Measurements from ENCODE around the gene SFSWAP. TPM values are rescaled to one million over a fixed set of nuclear protein-coding genes. Genes with fewer than 3 reads are reported as not detected.

Gene SFSWAP
- total and polyA plus RNA-seq, 4 donors: 6.1 to 21.6 (median 10.1) TPM

- peaks cover under 1 to 6% (median 3%) of the 10 kb centered on the region in 4 donors for H3K9me3 ChIP-seq (ENCODE audit: control insufficient read depth in 4 of 4, low read length in 3 of 4)
- no peak for DNase-seq (ENCODE audit: low spot score)
- no peak for TF ChIP-seq REST (IDR thresholded peaks at IDR 0.05)
- TF ChIP-seq GABPA (IDR thresholded peaks at IDR 0.05 in 1 of 2, conservative IDR thresholded peaks at IDR 0.05 in 1 of 2): no peak
- TF ChIP-seq SP1 (IDR thresholded peaks at IDR 0.05): no peak
- no peak for TF ChIP-seq NR2F2 (IDR thresholded peaks at IDR 0.05)
- TF ChIP-seq ATF3 (IDR thresholded peaks at IDR 0.05): no peak
- TF ChIP-seq YY1 (IDR thresholded peaks at IDR 0.05): no peak
- no peak for TF ChIP-seq ZBTB33 (IDR thresholded peaks at IDR 0.05)
- TF ChIP-seq MAX (IDR thresholded peaks at IDR 0.05): no peak
- TF ChIP-seq RAD21 (IDR thresholded peaks at IDR 0.05): no peak
- TF ChIP-seq EGR1 (IDR thresholded peaks at IDR 0.05; ENCODE audit: low read depth in 2 of 2): no peak
- TF ChIP-seq FOXA2 (IDR thresholded peaks at IDR 0.05): no peak
- no peak for TF ChIP-seq CTCF (IDR thresholded peaks at IDR 0.05; ENCODE audit: low read depth, low read length, missing input control)
- TF ChIP-seq JUND (IDR thresholded peaks at IDR 0.05): no peak
- TF ChIP-seq RXRA (IDR thresholded peaks at IDR 0.05): no peak
- TF ChIP-seq TAF1 (conservative IDR thresholded peaks at IDR 0.05): no peak
- no peak for TF ChIP-seq FOXA1 (IDR thresholded peaks at IDR 0.05)
- WGBS: 96% methylated on average over 3 of the region's 3 CpGs
- H3K27ac ChIP-seq (ENCODE audit: low read depth in 1 of 2, low read length in 2 of 2): no peak overlapping the region
- H3K36me3 ChIP-seq (ENCODE audit: control insufficient read depth in 4 of 4, insufficient read depth in 3 of 4, low read depth in 1 of 4, low read length in 3 of 4): peaks cover 1 to 5% (median 4%) of the 10 kb centered on the region in 4 donors
- H3K27me3 ChIP-seq (ENCODE audit: control insufficient read depth in 4 of 4, insufficient read depth in 4 of 4, low read length in 3 of 4): no peaks in the 10 kb centered on the region
- peaks cover 11 to 23% (median 18%) of the 10 kb centered on the region in 4 donors for H3K4me1 ChIP-seq (ENCODE audit: control insufficient read depth in 4 of 4, insufficient read depth in 4 of 4, low read length in 3 of 4)
- no peak overlapping the region for H3K9ac ChIP-seq (ENCODE audit: low read depth in 1 of 2, low read length in 2 of 2)
- H3K4me3 ChIP-seq (ENCODE audit: low read depth in 1 of 3, low read length in 3 of 3): no peak overlapping the region
These were observed 1.7 kb upstream of the SFSWAP start for GRCh38 chr12:131709226-131709625.
